ENCODE results near the gene CACNA1D. TPM values are rescaled to one million over a fixed set of nuclear protein-coding genes. Genes with fewer than 3 reads are reported as not detected.
A peak's percentile ranks its signal among the peaks of the same experiment; 100 is the strongest.

CACNA1D gene
- total RNA-seq, 1 experiment from 2014 or later = not detected

DNA sequence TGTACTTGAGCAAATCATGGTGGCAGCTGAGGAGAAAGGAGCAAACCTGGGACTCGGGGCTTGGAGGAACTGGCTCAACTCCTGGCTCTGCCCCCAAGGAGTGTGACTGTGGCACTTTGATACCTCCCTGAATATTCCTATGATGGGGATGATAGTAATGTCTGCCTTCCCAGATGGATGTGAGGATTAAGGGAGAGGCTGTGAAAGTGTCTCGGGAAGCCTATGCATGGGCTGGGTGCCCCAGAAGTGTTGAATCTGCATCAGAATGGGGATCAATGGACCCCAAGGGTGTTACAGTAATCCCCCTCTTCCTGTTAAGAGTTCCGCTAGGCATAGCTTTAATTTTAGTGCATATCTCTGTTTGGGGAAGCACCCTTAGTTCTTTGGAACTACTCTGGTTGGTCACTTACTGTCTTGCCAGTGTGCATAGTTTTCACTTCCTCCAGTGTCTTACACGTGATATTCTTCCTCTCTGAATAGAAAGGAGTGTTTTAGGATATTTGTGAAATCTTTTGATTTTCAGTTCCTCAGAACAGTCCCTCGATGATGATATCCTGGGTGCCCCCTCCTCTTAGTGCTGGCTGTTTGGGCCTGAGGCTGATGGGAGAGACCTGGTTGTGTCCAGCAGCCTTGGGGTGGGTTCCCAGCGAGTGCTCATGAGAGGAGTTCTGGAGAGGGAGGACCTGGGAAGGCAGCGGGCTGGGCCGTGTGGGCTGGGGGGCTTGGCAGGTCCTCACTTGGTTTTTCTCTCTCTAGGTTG lies 254.3 kb downstream of the CACNA1D start:
- no peaks in the 10 kb centered on the region for H3K36me3 ChIP-seq (ENCODE audit: insufficient read depth, low read length, poor library complexity, severe bottlenecking)
- H3K9me3 ChIP-seq (ENCODE audit: low read depth, low read length, poor library complexity, severe bottlenecking) = no peaks in the 10 kb centered on the region
- TF ChIP-seq EZH2 (IDR thresholded peaks at IDR 0.05; ENCODE audit: borderline replicate concordance, low read depth, low read length, poor library complexity, severe bottlenecking) = no peak
- TF ChIP-seq, protein P1, sequence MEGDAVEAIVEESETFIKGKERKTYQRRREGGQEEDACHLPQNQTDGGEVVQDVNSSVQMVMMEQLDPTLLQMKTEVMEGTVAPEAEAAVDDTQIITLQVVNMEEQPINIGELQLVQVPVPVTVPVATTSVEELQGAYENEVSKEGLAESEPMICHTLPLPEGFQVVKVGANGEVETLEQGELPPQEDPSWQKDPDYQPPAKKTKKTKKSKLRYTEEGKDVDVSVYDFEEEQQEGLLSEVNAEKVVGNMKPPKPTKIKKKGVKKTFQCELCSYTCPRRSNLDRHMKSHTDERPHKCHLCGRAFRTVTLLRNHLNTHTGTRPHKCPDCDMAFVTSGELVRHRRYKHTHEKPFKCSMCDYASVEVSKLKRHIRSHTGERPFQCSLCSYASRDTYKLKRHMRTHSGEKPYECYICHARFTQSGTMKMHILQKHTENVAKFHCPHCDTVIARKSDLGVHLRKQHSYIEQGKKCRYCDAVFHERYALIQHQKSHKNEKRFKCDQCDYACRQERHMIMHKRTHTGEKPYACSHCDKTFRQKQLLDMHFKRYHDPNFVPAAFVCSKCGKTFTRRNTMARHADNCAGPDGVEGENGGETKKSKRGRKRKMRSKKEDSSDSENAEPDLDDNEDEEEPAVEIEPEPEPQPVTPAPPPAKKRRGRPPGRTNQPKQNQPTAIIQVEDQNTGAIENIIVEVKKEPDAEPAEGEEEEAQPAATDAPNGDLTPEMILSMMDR (conservative IDR thresholded peaks at IDR 0.05; ENCODE audit: low read depth, low read length) = no peak
- peak; percentile 5 for DNase-seq (ENCODE audit: low spot score)
- no peaks in the 10 kb centered on the region for H3K4me1 ChIP-seq (ENCODE audit: insufficient read depth, low read length, poor library complexity, severe bottlenecking)
- no peaks in the 10 kb centered on the region for H3K27me3 ChIP-seq (replicated peaks; ENCODE audit: insufficient read depth, low read depth, low read length, poor library complexity)
- CTCF ChIA-PET = no interaction called here
- POLR2A ChIA-PET (ENCODE audit: low non-redundant PET) = no interaction called here
- BruUV-seq (replicated peaks) = no TSS peak
- H3K27ac ChIP-seq (ENCODE audit: low read depth, low read length, poor library complexity, severe bottlenecking) = no peak overlapping the region
- no peak overlapping the region for H3K4me3 ChIP-seq (ENCODE audit: low read depth, low read length, poor library complexity, severe bottlenecking)
- intact Hi-C loops (cut with micrococcal nuclease; ENCODE audit: unreplicated experiment) = no loop called here

DNA sequence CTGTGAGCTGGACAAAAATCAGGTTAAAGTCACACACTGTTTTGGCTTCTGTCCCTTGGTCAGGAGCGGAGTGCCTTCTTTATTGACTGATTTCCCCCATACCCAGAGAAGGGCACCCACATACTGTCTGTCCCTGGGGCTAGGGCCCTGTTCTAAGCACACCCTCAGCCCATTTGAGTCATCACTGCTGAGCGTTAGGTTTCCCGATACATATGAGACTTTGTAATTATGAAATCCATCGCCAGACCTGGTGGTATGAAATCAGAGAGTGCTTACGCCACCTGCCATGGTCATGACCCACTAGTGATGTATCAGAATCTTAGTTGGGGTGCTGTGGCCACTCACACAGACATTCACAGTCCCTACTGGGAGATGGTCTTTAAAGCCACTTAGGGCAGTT lies 255.0 kb downstream of the CACNA1D start:
- TF ChIP-seq EZH2 (IDR thresholded peaks at IDR 0.05; ENCODE audit: borderline replicate concordance, low read depth, low read length, poor library complexity, severe bottlenecking) = no peak
- TF ChIP-seq, protein P1 (conservative IDR thresholded peaks at IDR 0.05; ENCODE audit: low read depth, low read length) = no peak
- H3K4me1 ChIP-seq (ENCODE audit: insufficient read depth, low read length, poor library complexity, severe bottlenecking) = no peaks in the 10 kb centered on the region
- no peak overlapping the region for H3K4me3 ChIP-seq (ENCODE audit: low read depth, low read length, poor library complexity, severe bottlenecking)
- no peak overlapping the region for H3K27ac ChIP-seq (ENCODE audit: low read depth, low read length, poor library complexity, severe bottlenecking)
- intact Hi-C loops (cut with micrococcal nuclease; ENCODE audit: unreplicated experiment) = no loop called here
- H3K36me3 ChIP-seq (ENCODE audit: insufficient read depth, low read length, poor library complexity, severe bottlenecking) = no peaks in the 10 kb centered on the region
- no TSS peak for BruUV-seq (replicated peaks)
- ChIA-PET POLR2A (ENCODE audit: low non-redundant PET) (no interaction called here), CTCF (no interaction called here)
- no peaks in the 10 kb centered on the region for H3K27me3 ChIP-seq (replicated peaks; ENCODE audit: insufficient read depth, low read depth, low read length, poor library complexity)
- DNase-seq (ENCODE audit: low spot score) = no peak
- no peaks in the 10 kb centered on the region for H3K9me3 ChIP-seq (ENCODE audit: low read depth, low read length, poor library complexity, severe bottlenecking)

DNA sequence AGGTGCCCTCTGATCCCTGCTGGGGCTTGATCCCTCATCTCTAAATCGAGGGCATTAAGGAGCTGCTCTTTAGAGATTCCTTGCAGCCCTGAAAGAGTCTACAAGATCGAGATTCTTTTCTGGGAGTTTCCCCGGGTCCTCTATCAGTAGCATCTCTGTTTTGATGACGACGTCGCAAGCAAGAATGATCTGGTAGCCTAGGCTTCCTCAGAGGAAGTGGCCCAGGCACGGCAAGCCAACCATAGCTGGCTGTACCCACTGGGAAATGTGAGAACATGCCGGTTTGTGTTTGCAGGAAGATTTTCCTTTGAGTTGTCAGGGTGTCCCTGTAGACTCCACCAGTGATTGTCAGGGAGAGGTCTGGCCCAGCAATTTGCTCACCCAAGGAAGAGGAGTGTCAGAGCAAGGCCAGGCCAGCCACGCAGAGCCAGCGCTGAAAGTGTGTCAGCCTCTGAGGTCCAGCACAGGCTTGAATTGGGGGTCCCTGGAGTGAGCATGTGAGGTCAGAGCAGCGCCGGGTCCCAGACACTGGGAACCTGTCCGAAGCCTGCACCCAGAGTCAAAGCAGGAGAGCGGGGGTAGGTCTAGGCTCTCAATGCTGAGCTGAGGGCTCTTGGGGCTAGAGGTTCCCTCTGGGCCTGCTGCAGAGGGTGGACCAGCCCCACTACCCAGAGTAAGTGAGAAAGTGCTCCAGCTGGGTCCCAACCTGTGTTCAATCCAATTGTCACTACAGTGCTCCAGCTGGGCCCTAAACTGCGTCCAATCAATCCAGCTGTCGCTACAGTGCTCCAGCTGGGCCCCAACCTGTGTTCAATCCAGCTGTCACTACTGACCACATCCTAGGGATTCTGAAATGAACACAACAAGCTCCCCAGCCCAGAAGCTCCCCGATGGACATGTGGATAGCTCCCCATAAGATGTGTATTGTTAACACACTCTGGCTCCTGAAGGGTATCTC lies 256.1 kb downstream of the CACNA1D start:
- intact Hi-C loops (cut with micrococcal nuclease; ENCODE audit: unreplicated experiment) = no loop called here
- no peaks in the 10 kb centered on the region for H3K4me1 ChIP-seq (ENCODE audit: insufficient read depth, low read length, poor library complexity, severe bottlenecking)
- no peak overlapping the region for H3K27ac ChIP-seq (ENCODE audit: low read depth, low read length, poor library complexity, severe bottlenecking)
- no TSS peak for BruUV-seq (replicated peaks)
- no peak for TF ChIP-seq EZH2 (IDR thresholded peaks at IDR 0.05; ENCODE audit: borderline replicate concordance, low read depth, low read length, poor library complexity, severe bottlenecking)
- TF ChIP-seq, protein P1 (conservative IDR thresholded peaks at IDR 0.05; ENCODE audit: low read depth, low read length) = no peak
- no peaks in the 10 kb centered on the region for H3K36me3 ChIP-seq (ENCODE audit: insufficient read depth, low read length, poor library complexity, severe bottlenecking)
- H3K27me3 ChIP-seq (replicated peaks; ENCODE audit: insufficient read depth, low read depth, low read length, poor library complexity) = no peaks in the 10 kb centered on the region
- ChIA-PET CTCF (no interaction called here), POLR2A (ENCODE audit: low non-redundant PET) (no interaction called here)
- no peak overlapping the region for H3K4me3 ChIP-seq (ENCODE audit: low read depth, low read length, poor library complexity, severe bottlenecking)
- no peaks in the 10 kb centered on the region for H3K9me3 ChIP-seq (ENCODE audit: low read depth, low read length, poor library complexity, severe bottlenecking)
- DNase-seq (ENCODE audit: low spot score) = no peak

All from A673 (cell line).